PC-9 (cell line): ENCODE data around the gene EBF4.

ENCODE experiments used
- EZH2 ChIP-seq: fragments of 200-600 bp; sonication (generic); IDR thresholded peaks from 2 replicates; pipeline ENCODE4 v1.8.0; 2017; ENCODE audit warnings: antibody characterized with exemption, low read depth
- TF ChIP-seq, protein P1 (sequence below): fragments of 200-600 bp; sonication (generic); conservative IDR thresholded peaks from 2 replicates; pipeline ENCODE4 v1.6.1; 2017; ENCODE audit warnings: mixed run types, antibody characterized with exemption, mild to moderate bottlenecking, moderate library complexity

DNA sequence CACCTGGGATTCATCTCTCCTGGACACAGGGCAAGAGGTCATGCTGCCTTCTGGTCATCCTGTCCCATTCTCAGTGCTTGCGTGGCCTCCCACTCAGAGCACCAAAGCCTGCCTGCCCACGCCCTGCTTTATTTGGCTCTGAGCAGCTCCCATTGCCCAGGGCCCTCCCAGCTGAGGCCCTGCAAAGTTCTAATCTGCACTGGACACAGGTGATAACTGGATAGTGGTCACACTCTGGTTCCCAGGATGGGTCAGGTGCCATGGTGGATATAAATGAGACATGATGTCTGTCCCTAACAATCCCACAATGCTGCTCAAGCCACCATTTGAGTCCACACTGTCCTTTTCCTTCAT, 68.3 kb downstream of the EBF4 start:
- TF ChIP-seq, protein P1, sequence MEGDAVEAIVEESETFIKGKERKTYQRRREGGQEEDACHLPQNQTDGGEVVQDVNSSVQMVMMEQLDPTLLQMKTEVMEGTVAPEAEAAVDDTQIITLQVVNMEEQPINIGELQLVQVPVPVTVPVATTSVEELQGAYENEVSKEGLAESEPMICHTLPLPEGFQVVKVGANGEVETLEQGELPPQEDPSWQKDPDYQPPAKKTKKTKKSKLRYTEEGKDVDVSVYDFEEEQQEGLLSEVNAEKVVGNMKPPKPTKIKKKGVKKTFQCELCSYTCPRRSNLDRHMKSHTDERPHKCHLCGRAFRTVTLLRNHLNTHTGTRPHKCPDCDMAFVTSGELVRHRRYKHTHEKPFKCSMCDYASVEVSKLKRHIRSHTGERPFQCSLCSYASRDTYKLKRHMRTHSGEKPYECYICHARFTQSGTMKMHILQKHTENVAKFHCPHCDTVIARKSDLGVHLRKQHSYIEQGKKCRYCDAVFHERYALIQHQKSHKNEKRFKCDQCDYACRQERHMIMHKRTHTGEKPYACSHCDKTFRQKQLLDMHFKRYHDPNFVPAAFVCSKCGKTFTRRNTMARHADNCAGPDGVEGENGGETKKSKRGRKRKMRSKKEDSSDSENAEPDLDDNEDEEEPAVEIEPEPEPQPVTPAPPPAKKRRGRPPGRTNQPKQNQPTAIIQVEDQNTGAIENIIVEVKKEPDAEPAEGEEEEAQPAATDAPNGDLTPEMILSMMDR, result no peak
- no peak for TF ChIP-seq EZH2
